Liver (tissue), 9 donors: ENCODE results near the gene GSK3A. TPM values are rescaled to one million over a fixed set of nuclear protein-coding genes. Genes with fewer than 3 reads are reported as not detected.
A peak's percentile ranks its signal among the peaks of the same experiment; 100 is the strongest.

Experiments
- DNase-seq: peaks from one replicate; pipeline ENCODE4 v3.0.0-alpha.2; 2017; ENCODE audit warnings: low spot score
- H3K27ac ChIP-seq, 2 donors: one replicate each; pipeline ENCODE4 v1.7.0; 2013; ENCODE audit warnings: inconsistent platforms in 2 of 2, low read length in 2 of 2, control low read depth in 1 of 2, low read depth in 1 of 2, mild to moderate bottlenecking in 1 of 2
- H3K27me3 ChIP-seq, 4 donors: one replicate each; pipeline versions ENCODE4 v1.6.1 to v1.7.0; 2013; ENCODE audit warnings: low read length in 3 of 4, inconsistent platforms in 1 of 4, mild to moderate bottlenecking in 1 of 4, moderate library complexity in 1 of 4; ENCODE audit not compliant: control insufficient read depth in 4 of 4, insufficient read depth in 4 of 4
- H3K36me3 ChIP-seq, 4 donors: one replicate each; pipeline versions ENCODE4 v1.6.1 to v1.7.0; 2013; ENCODE audit warnings: low read length in 3 of 4, mild to moderate bottlenecking in 3 of 4, low read depth in 1 of 4, moderate library complexity in 1 of 4; ENCODE audit not compliant: control insufficient read depth in 4 of 4, insufficient read depth in 3 of 4
- H3K4me1 ChIP-seq, 4 donors: one replicate each; pipeline versions ENCODE4 v1.6.1 to v1.7.0; 2013; ENCODE audit warnings: low read length in 3 of 4, mild to moderate bottlenecking in 3 of 4, moderate library complexity in 1 of 4; ENCODE audit not compliant: control insufficient read depth in 4 of 4, insufficient read depth in 4 of 4
- H3K4me3 ChIP-seq, 3 donors: one replicate each; pipeline versions ENCODE4 v1.6.1 to v1.7.0; 2013; ENCODE audit warnings: low read length in 3 of 3, control low read depth in 1 of 3, low read depth in 1 of 3, mild to moderate bottlenecking in 1 of 3
- H3K9ac ChIP-seq, 2 donors: one replicate each; pipeline ENCODE4 v1.7.0; 2013; ENCODE audit warnings: low read length in 2 of 2, mild to moderate bottlenecking in 2 of 2, moderate library complexity in 2 of 2, control low read depth in 1 of 2, low read depth in 1 of 2
- H3K9me3 ChIP-seq, 4 donors: one replicate each; pipeline versions ENCODE4 v1.6.1 to v1.7.0; 2013; ENCODE audit warnings: low read length in 3 of 4; ENCODE audit not compliant: control insufficient read depth in 4 of 4
- ATF3 ChIP-seq: IDR thresholded peaks from 2 replicates; pipeline ENCODE4 v1.6.1; 2016; ENCODE audit warnings: antibody characterized with exemption
- CTCF ChIP-seq: fragments of 150-350 bp; IDR thresholded peaks from 2 replicates; pipeline ENCODE4 v1.5.1; 2017; ENCODE audit warnings: improper control_type of control experiment, low read depth, low read length; ENCODE audit not compliant: missing input control
- EGR1 ChIP-seq, 2 donors: IDR thresholded peaks; 2 replicates each; pipeline ENCODE4 v1.6.1; 2016 to 2018; ENCODE audit warnings: antibody characterized with exemption in 2 of 2, low read depth in 2 of 2
- FOXA1 ChIP-seq: IDR thresholded peaks from 2 replicates; pipeline ENCODE4 v1.6.1; 2016; ENCODE audit warnings: antibody characterized with exemption
- FOXA2 ChIP-seq: IDR thresholded peaks from 2 replicates; pipeline ENCODE4 v1.6.1; 2016; ENCODE audit warnings: antibody characterized with exemption
- GABPA ChIP-seq, 2 donors: IDR thresholded peaks in 1 of 2; conservative IDR thresholded peaks in 1 of 2; 2 replicates each; pipeline ENCODE4 v1.6.1; 2016; ENCODE audit warnings: antibody characterized with exemption in 2 of 2, mild to moderate bottlenecking in 1 of 2, moderate library complexity in 1 of 2
- HNF4A ChIP-seq, 2 donors: conservative IDR thresholded peaks; 2 replicates each; pipeline ENCODE4 v1.6.1; 2016; ENCODE audit warnings: antibody characterized with exemption in 2 of 2, mild to moderate bottlenecking in 2 of 2
- HNF4G ChIP-seq: IDR thresholded peaks from 2 replicates; pipeline ENCODE4 v1.6.1; 2016; ENCODE audit warnings: antibody characterized with exemption
- JUND ChIP-seq, 2 donors: IDR thresholded peaks; 2 replicates each; pipeline ENCODE4 v1.6.1; 2016; ENCODE audit warnings: antibody characterized with exemption in 2 of 2
- MAX ChIP-seq: IDR thresholded peaks from 2 replicates; pipeline ENCODE4 v1.6.1; 2016; ENCODE audit warnings: antibody characterized with exemption
- RAD21 ChIP-seq, 2 donors: IDR thresholded peaks; 2 replicates each; pipeline ENCODE4 v1.6.1; 2016; ENCODE audit warnings: antibody characterized with exemption in 2 of 2, mild to moderate bottlenecking in 2 of 2
- REST ChIP-seq: IDR thresholded peaks from 2 replicates; pipeline ENCODE4 v1.6.1; 2016; ENCODE audit warnings: antibody characterized with exemption, mild to moderate bottlenecking
- RXRA ChIP-seq, 2 donors: IDR thresholded peaks; 2 replicates each; pipeline ENCODE4 v1.6.1; 2017 to 2018; ENCODE audit warnings: antibody characterized with exemption in 2 of 2, mild to moderate bottlenecking in 1 of 2
- SP1 ChIP-seq: IDR thresholded peaks from 2 replicates; pipeline ENCODE4 v1.6.1; 2018; ENCODE audit warnings: antibody characterized with exemption, mild to moderate bottlenecking
- TAF1 ChIP-seq: conservative IDR thresholded peaks from 2 replicates; pipeline ENCODE4 v1.6.1; 2016; ENCODE audit warnings: antibody characterized with exemption, mild to moderate bottlenecking
- YY1 ChIP-seq: IDR thresholded peaks from 2 replicates; pipeline ENCODE4 v1.6.1; 2016; ENCODE audit warnings: antibody characterized with exemption, mild to moderate bottlenecking
- WGBS: extraction: QIAGEN DNeasy Blood & Tissue Kit; methylation state at CpG from one replicate; pipeline ENCODE4 v1.1.7; 2013; 5-methylcytosine and 5-hydroxymethylcytosine counted together
- polyA plus RNA-seq, 2 donors: library from polyadenylated mRNA; stranded (reverse) in 1 of 2; unstranded in 1 of 2; fragments of 200-250 nt in 1 of 2; fragments of >200 nt in 1 of 2; fragmentation: Nextera tagmentation in 1 of 2; extraction: Ambion mirVana in 1 of 2; gene quantifications; one replicate each; pipeline versions ENCODE4 v1.2.1 to v1.2.3, GENCODE V29; 2013 to 2015
- total RNA-seq, 2 donors: library from RNA; depleted of rRNA; stranded (reverse); fragments of >200 nt; gene quantifications; one replicate each; pipeline ENCODE4 v1.2.3, GENCODE V29; 2014
- donor health status: healthy.
- donor health status: healthy.
- donor health status: healthy.
- donor health status: healthy.
- donor health status: healthy.

Gene GSK3A
- total and polyA plus RNA-seq, 4 donors: 5.9 to 23.1 (median 13.0) TPM

- Histone ChIP-seq H3K4me3 (no peak overlapping the region), H3K9ac (no peak overlapping the region), H3K27me3 (no peaks in the 10 kb centered on the region), H3K4me1 (peaks cover 17 to 52% (median 31%) of the 10 kb centered on the region in 4 donors), H3K36me3 (peaks cover 0 to 12% (median 5%) of the 10 kb centered on the region in 4 donors), H3K27ac (no peak overlapping the region), H3K9me3 (no peaks in the 10 kb centered on the region)
- peak; percentile 31 for DNase-seq
- WGBS: 88% methylated on average over 36 of the region's 36 CpGs
- no peak for TF ChIP-seq REST
- no peak for TF ChIP-seq FOXA1
- TF ChIP-seq GABPA (IDR thresholded peaks at IDR 0.05 in 1 of 2, conservative IDR thresholded peaks at IDR 0.05 in 1 of 2): no peak
- TF ChIP-seq MAX: no peak
- no peak for TF ChIP-seq SP1
- no peak for TF ChIP-seq EGR1 (IDR thresholded peaks at IDR 0.05; ENCODE audit: low read depth in 2 of 2)
- no peak for TF ChIP-seq RAD21 (IDR thresholded peaks at IDR 0.05)
Observed at GRCh38 chr19:42249149-42249750, 6.8 kb upstream of the GSK3A start.

- peaks cover 17 to 57% (median 31%) of the 10 kb centered on the region in 4 donors for H3K4me1 ChIP-seq
- no peak overlapping the region for H3K27ac ChIP-seq
- H3K4me3 ChIP-seq: no peak overlapping the region
- TF ChIP-seq REST: no peak
- no peak for TF ChIP-seq TAF1
- TF ChIP-seq CTCF: no peak
- TF ChIP-seq RXRA (IDR thresholded peaks at IDR 0.05): no peak
- TF ChIP-seq MAX: no peak
- TF ChIP-seq HNF4A (conservative IDR thresholded peaks at IDR 0.05): no peak
- TF ChIP-seq FOXA2: no peak
- TF ChIP-seq HNF4G: no peak
- no peak for TF ChIP-seq ATF3
- no peak for TF ChIP-seq JUND (IDR thresholded peaks at IDR 0.05)
- TF ChIP-seq SP1: no peak
- TF ChIP-seq YY1: no peak
- no peak for TF ChIP-seq GABPA (IDR thresholded peaks at IDR 0.05 in 1 of 2, conservative IDR thresholded peaks at IDR 0.05 in 1 of 2)
- no peak overlapping the region for H3K9ac ChIP-seq
- H3K9me3 ChIP-seq: no peaks in the 10 kb centered on the region
- H3K27me3 ChIP-seq: no peaks in the 10 kb centered on the region
- DNase-seq: no peak
- peaks cover 0 to 12% (median 5%) of the 10 kb centered on the region in 4 donors for H3K36me3 ChIP-seq
- 93% methylated on average over 41 of the region's 41 CpGs for WGBS
Observed at GRCh38 chr19:42248270-42249148, 6.1 kb upstream of the GSK3A start.
